Brain microvascular endothelial cell (primary cell): ENCODE measurements around the gene MEF2C.

Source experiments
- DNase-seq: peaks from one replicate; pipeline ENCODE4 v3.0.0-alpha.2; 2020
- H3K27ac ChIP-seq: fragments of 250-450 bp; sonication (Bioruptor Pico); 2 replicates; pipeline ENCODE4 v1.5.1; 2020; ENCODE audit warnings: mild to moderate bottlenecking, moderate library complexity
- H3K27me3 ChIP-seq: fragments of 250-450 bp; sonication (Bioruptor Pico); replicated peaks from 2 replicates; pipeline ENCODE4 v1.5.1; 2020; ENCODE audit warnings: mild to moderate bottlenecking
- H3K36me3 ChIP-seq: fragments of 250-450 bp; sonication (Bioruptor Pico); replicated peaks from 2 replicates; pipeline ENCODE4 v1.5.1; 2020; ENCODE audit warnings: mild to moderate bottlenecking
- H3K4me3 ChIP-seq: 2 replicates; pipeline ENCODE4 v1.5.1; 2011; ENCODE audit warnings: low read depth, mild to moderate bottlenecking, control low read depth, low read length, moderate library complexity
- CTCF ChIP-seq: IDR thresholded peaks from 2 replicates; pipeline ENCODE4 v1.5.1; 2011; ENCODE audit warnings: low read depth, mild to moderate bottlenecking, moderate library complexity, low read length, control low read depth, inconsistent platforms; ENCODE audit errors: missing control alignments
- in situ Hi-C: cut with HindIII; loops from 2 replicates; pipeline ENCODE4 v1.10.0; 2017; ENCODE audit warnings: low sequenced_read_pairs, low pct_ligation_motif_present

Gene MEF2C

GRCh38 chr5:88829054-88829453 lies 53.9 kb downstream of the MEF2C start:
- H3K27ac ChIP-seq, result peak overlapping the region; percentile 43
- no peak overlapping the region for H3K4me3 ChIP-seq
- peak; percentile 48 for TF ChIP-seq CTCF
- DNase-seq, result peak; percentile 12
- in situ Hi-C loops, result no loop called here
- no peaks in the 10 kb centered on the region for H3K27me3 ChIP-seq
- no peaks in the 10 kb centered on the region for H3K36me3 ChIP-seq

GRCh38 chr5:88827997-88828396 lies 55.0 kb downstream of the MEF2C start:
- in situ Hi-C loops, result no loop called here
- H3K27ac ChIP-seq, result peak overlapping the region; percentile 92

GRCh38 chr5:88826646-88827585 lies 56.1 kb downstream of the MEF2C start:
- Histone ChIP-seq H3K36me3 (no peaks in the 10 kb centered on the region), H3K27ac (peak overlapping the region; percentile 92), H3K27me3 (no peaks in the 10 kb centered on the region), H3K4me3 (no peak overlapping the region)
- in situ Hi-C loops, result no loop called here
- no peak for TF ChIP-seq CTCF
- DNase-seq, result peak; percentile 84

More at GRCh38 chr5:88827997-88828396, 55.0 kb downstream of the MEF2C start:
- no peaks in the 10 kb centered on the region for H3K36me3 ChIP-seq
- no peak for TF ChIP-seq CTCF
- no peak for DNase-seq
- H3K4me3 ChIP-seq, result no peak overlapping the region
- H3K27me3 ChIP-seq, result no peaks in the 10 kb centered on the region

GRCh38 chr5:88825584-88826315 lies 57.2 kb downstream of the MEF2C start:
- no peak overlapping the region for H3K4me3 ChIP-seq
- no peaks in the 10 kb centered on the region for H3K27me3 ChIP-seq
- no peak for TF ChIP-seq CTCF
- in situ Hi-C loops, result no loop called here
- H3K36me3 ChIP-seq, result no peaks in the 10 kb centered on the region
- H3K27ac ChIP-seq, result peak overlapping the region; percentile 92
- peak; percentile 54 for DNase-seq

GRCh38 chr5:88824892-88825583 lies 57.9 kb downstream of the MEF2C start:
- Histone ChIP-seq H3K27me3 (no peaks in the 10 kb centered on the region), H3K36me3 (no peaks in the 10 kb centered on the region), H3K4me3 (no peak overlapping the region), H3K27ac (peak overlapping the region; percentile 92)
- peak; percentile 68 for DNase-seq
- no peak for TF ChIP-seq CTCF
- in situ Hi-C loops, result no loop called here
